Measurements from ENCODE around the gene EYS. TPM values are rescaled to one million over a fixed set of nuclear protein-coding genes. Genes with fewer than 3 reads are reported as not detected.

The EYS gene
- total RNA-seq, 1 experiment from 2014 or later, result not detected

DNA sequence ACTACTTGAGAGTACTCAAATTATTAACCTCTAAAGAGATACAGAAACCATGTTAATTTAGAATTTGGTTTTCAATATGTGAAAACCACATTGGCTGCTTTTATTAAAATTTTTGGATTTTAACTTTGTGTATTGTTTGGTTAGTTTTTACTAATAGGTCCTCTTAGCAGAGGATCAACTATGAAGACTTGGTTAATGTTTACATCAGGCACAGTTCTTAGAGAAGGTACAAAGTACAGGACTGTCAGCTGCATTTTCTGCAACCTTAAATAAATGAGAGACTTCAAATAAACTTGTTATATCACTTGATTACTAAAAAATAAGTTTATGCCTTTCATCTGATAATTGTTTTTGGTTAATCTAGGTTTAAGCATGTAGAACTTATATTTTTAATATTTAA is 1982.3 kb downstream of the EYS start:
- no peak overlapping the region for H3K4me3 ChIP-seq (replicated peaks in 1 of 2; ENCODE audit: low read depth in 1 of 2, low read length in 2 of 2)
- H3K9me3 ChIP-seq (ENCODE audit: control insufficient read depth in 1 of 2, insufficient read depth in 1 of 2, low read depth in 1 of 2, low read length in 2 of 2), result no peaks in the 10 kb centered on the region
- intact Hi-C loops (cut with micrococcal nuclease), result no loop called here
- POLR2A ChIA-PET, result no interaction called here
- no peak for DNase-seq (ENCODE audit: low read depth, low spot score)
- no peaks in the 10 kb centered on the region for H3K27me3 ChIP-seq (ENCODE audit: insufficient read depth, low read length)
- H3K4me2 ChIP-seq (ENCODE audit: low read length), result no peak overlapping the region
- CTCF ChIA-PET, result no interaction called here
- no peaks in the 10 kb centered on the region for H3K79me2 ChIP-seq (ENCODE audit: insufficient read depth, low read length)
- no peak overlapping the region for H3K9ac ChIP-seq (ENCODE audit: low read length)
- RAD21 ChIA-PET (ENCODE audit: low non-redundant PET in 1 of 2, low total read pairs in 2 of 2, uncharacterized antibody in 2 of 2, unreplicated experiment in 2 of 2), result no interaction called here
- H3K27ac ChIP-seq (ENCODE audit: low read depth, low read length), result no peak overlapping the region
- no peaks in the 10 kb centered on the region for H3K4me1 ChIP-seq (ENCODE audit: control insufficient read depth in 1 of 2, insufficient read depth in 2 of 2, low read length in 2 of 2)
- no peaks in the 10 kb centered on the region for H4K20me1 ChIP-seq (ENCODE audit: insufficient read depth)
- no peaks in the 10 kb centered on the region for H3K9me2 ChIP-seq (ENCODE audit: insufficient read depth)
- H3K36me3 ChIP-seq (ENCODE audit: control insufficient read depth in 1 of 2, insufficient read depth in 2 of 2, low read length in 2 of 2), result no peaks in the 10 kb centered on the region
- no peak for TF ChIP-seq ZNF274 (IDR thresholded peaks at IDR 0.05; ENCODE audit: low read depth, low read length)
- TF ChIP-seq JUND (IDR thresholded peaks at IDR 0.05), result no peak
- no peak for TF ChIP-seq SP1 (IDR thresholded peaks at IDR 0.05; ENCODE audit: low read depth)
- TF ChIP-seq, protein P1, sequence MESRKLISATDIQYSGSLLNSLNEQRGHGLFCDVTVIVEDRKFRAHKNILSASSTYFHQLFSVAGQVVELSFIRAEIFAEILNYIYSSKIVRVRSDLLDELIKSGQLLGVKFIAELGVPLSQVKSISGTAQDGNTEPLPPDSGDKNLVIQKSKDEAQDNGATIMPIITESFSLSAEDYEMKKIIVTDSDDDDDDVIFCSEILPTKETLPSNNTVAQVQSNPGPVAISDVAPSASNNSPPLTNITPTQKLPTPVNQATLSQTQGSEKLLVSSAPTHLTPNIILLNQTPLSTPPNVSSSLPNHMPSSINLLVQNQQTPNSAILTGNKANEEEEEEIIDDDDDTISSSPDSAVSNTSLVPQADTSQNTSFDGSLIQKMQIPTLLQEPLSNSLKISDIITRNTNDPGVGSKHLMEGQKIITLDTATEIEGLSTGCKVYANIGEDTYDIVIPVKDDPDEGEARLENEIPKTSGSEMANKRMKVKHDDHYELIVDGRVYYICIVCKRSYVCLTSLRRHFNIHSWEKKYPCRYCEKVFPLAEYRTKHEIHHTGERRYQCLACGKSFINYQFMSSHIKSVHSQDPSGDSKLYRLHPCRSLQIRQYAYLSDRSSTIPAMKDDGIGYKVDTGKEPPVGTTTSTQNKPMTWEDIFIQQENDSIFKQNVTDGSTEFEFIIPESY (IDR thresholded peaks at IDR 0.05; ENCODE audit: extremely low read depth, insufficient replicate concordance, low read length), result no peak
- TF ChIP-seq, protein P2, sequence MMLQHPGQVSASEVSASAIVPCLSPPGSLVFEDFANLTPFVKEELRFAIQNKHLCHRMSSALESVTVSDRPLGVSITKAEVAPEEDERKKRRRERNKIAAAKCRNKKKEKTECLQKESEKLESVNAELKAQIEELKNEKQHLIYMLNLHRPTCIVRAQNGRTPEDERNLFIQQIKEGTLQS (IDR thresholded peaks at IDR 0.05), result no peak
- TF ChIP-seq EZH2phosphoT487 (IDR thresholded peaks at IDR 0.05; ENCODE audit: borderline replicate concordance), result no peak
- no peak for TF ChIP-seq ELF1 (IDR thresholded peaks at IDR 0.05; ENCODE audit: borderline replicate concordance, low read depth)
- no peak for TF ChIP-seq EZH2 (IDR thresholded peaks at IDR 0.05)
- TF ChIP-seq ZFX (IDR thresholded peaks at IDR 0.05), result no peak
- no peak for TF ChIP-seq CBX3 (IDR thresholded peaks at IDR 0.05; ENCODE audit: low read depth)
- TF ChIP-seq POLR2AphosphoS5 (IDR thresholded peaks at IDR 0.05; ENCODE audit: low read depth, low read length), result no peak
- no peak for TF ChIP-seq TCF7L2 (IDR thresholded peaks at IDR 0.05; ENCODE audit: borderline replicate concordance, extremely low read depth, insufficient read depth, insufficient read length)
- TF ChIP-seq SRF (IDR thresholded peaks at IDR 0.05; ENCODE audit: low read depth), result no peak
- TF ChIP-seq, protein P3, sequence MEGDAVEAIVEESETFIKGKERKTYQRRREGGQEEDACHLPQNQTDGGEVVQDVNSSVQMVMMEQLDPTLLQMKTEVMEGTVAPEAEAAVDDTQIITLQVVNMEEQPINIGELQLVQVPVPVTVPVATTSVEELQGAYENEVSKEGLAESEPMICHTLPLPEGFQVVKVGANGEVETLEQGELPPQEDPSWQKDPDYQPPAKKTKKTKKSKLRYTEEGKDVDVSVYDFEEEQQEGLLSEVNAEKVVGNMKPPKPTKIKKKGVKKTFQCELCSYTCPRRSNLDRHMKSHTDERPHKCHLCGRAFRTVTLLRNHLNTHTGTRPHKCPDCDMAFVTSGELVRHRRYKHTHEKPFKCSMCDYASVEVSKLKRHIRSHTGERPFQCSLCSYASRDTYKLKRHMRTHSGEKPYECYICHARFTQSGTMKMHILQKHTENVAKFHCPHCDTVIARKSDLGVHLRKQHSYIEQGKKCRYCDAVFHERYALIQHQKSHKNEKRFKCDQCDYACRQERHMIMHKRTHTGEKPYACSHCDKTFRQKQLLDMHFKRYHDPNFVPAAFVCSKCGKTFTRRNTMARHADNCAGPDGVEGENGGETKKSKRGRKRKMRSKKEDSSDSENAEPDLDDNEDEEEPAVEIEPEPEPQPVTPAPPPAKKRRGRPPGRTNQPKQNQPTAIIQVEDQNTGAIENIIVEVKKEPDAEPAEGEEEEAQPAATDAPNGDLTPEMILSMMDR (IDR thresholded peaks at IDR 0.05 in 2 of 3, conservative IDR thresholded peaks at IDR 0.05 in 1 of 3; ENCODE audit: borderline replicate concordance in 1 of 3, insufficient read depth in 1 of 3, low read depth in 2 of 3, low read length in 2 of 3), result no peak
- TF ChIP-seq, protein P4, sequence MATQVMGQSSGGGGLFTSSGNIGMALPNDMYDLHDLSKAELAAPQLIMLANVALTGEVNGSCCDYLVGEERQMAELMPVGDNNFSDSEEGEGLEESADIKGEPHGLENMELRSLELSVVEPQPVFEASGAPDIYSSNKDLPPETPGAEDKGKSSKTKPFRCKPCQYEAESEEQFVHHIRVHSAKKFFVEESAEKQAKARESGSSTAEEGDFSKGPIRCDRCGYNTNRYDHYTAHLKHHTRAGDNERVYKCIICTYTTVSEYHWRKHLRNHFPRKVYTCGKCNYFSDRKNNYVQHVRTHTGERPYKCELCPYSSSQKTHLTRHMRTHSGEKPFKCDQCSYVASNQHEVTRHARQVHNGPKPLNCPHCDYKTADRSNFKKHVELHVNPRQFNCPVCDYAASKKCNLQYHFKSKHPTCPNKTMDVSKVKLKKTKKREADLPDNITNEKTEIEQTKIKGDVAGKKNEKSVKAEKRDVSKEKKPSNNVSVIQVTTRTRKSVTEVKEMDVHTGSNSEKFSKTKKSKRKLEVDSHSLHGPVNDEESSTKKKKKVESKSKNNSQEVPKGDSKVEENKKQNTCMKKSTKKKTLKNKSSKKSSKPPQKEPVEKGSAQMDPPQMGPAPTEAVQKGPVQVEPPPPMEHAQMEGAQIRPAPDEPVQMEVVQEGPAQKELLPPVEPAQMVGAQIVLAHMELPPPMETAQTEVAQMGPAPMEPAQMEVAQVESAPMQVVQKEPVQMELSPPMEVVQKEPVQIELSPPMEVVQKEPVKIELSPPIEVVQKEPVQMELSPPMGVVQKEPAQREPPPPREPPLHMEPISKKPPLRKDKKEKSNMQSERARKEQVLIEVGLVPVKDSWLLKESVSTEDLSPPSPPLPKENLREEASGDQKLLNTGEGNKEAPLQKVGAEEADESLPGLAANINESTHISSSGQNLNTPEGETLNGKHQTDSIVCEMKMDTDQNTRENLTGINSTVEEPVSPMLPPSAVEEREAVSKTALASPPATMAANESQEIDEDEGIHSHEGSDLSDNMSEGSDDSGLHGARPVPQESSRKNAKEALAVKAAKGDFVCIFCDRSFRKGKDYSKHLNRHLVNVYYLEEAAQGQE (IDR thresholded peaks at IDR 0.05; ENCODE audit: low read depth), result no peak
- no TSS peak for BruUV-seq (replicated peaks)
- ATAC-seq, result no peak
- H2AFZ ChIP-seq (ENCODE audit: low read depth, low read length, poor library complexity, severe bottlenecking), result no peak overlapping the region
